ENCODE results near the gene FCHSD1.

The FCHSD1 gene

GRCh38 chr5:141655020-141655419 lies 3.8 kb upstream of the FCHSD1 start:
- Histone ChIP-seq H3K4me3 (ENCODE audit: low read length, poor library complexity, severe bottlenecking) (no peak overlapping the region), H3K9me2 (replicated peaks; ENCODE audit: low read depth, low read length) (no peaks in the 10 kb centered on the region), H2AFZ (ENCODE audit: low read length) (no peak overlapping the region), H3K9ac (ENCODE audit: low read depth, low read length, poor library complexity, severe bottlenecking) (no peak overlapping the region), H3K4me1 (ENCODE audit: insufficient read depth, low read length, poor library complexity, severe bottlenecking) (peaks cover 3% of the 10 kb centered on the region), H3K4me2 (ENCODE audit: low read depth, low read length, poor library complexity, severe bottlenecking) (no peak overlapping the region), H3K79me2 (ENCODE audit: insufficient read depth, low read length) (no peaks in the 10 kb centered on the region), H3K27me3 (ENCODE audit: insufficient read depth, low read length, poor library complexity, severe bottlenecking) (no peaks in the 10 kb centered on the region), H3F3A (ENCODE audit: low read depth) (no peaks in the 10 kb centered on the region), H4K20me1 (ENCODE audit: insufficient read depth, low read length, poor library complexity, severe bottlenecking) (no peaks in the 10 kb centered on the region), H3K36me3 (ENCODE audit: insufficient read depth, low read length) (no peaks in the 10 kb centered on the region), H3K9me3 (ENCODE audit: insufficient read depth, low read depth, low read length) (no peaks in the 10 kb centered on the region)
- no peak for TF ChIP-seq EZH2phosphoT487 (IDR thresholded peaks at IDR 0.05; ENCODE audit: borderline replicate concordance)
- TF ChIP-seq, protein P1, sequence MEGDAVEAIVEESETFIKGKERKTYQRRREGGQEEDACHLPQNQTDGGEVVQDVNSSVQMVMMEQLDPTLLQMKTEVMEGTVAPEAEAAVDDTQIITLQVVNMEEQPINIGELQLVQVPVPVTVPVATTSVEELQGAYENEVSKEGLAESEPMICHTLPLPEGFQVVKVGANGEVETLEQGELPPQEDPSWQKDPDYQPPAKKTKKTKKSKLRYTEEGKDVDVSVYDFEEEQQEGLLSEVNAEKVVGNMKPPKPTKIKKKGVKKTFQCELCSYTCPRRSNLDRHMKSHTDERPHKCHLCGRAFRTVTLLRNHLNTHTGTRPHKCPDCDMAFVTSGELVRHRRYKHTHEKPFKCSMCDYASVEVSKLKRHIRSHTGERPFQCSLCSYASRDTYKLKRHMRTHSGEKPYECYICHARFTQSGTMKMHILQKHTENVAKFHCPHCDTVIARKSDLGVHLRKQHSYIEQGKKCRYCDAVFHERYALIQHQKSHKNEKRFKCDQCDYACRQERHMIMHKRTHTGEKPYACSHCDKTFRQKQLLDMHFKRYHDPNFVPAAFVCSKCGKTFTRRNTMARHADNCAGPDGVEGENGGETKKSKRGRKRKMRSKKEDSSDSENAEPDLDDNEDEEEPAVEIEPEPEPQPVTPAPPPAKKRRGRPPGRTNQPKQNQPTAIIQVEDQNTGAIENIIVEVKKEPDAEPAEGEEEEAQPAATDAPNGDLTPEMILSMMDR (conservative IDR thresholded peaks at IDR 0.05; ENCODE audit: low read length) = no peak

GRCh38 chr5:141654298-141654697 lies 3.1 kb upstream of the FCHSD1 start:
- Histone ChIP-seq H4K20me1 (ENCODE audit: insufficient read depth, low read length, poor library complexity, severe bottlenecking) (no peaks in the 10 kb centered on the region), H3F3A (ENCODE audit: low read depth) (no peaks in the 10 kb centered on the region), H3K9me2 (replicated peaks; ENCODE audit: low read depth, low read length) (no peaks in the 10 kb centered on the region), H3K36me3 (ENCODE audit: insufficient read depth, low read length) (no peaks in the 10 kb centered on the region), H3K4me3 (ENCODE audit: low read length, poor library complexity, severe bottlenecking) (no peak overlapping the region), H3K9ac (ENCODE audit: low read depth, low read length, poor library complexity, severe bottlenecking) (no peak overlapping the region), H3K4me2 (ENCODE audit: low read depth, low read length, poor library complexity, severe bottlenecking) (no peak overlapping the region), H3K9me3 (ENCODE audit: insufficient read depth, low read depth, low read length) (no peaks in the 10 kb centered on the region), H3K4me1 (ENCODE audit: insufficient read depth, low read length, poor library complexity, severe bottlenecking) (peaks cover 3% of the 10 kb centered on the region), H3K79me2 (ENCODE audit: insufficient read depth, low read length) (no peaks in the 10 kb centered on the region), H3K27me3 (ENCODE audit: insufficient read depth, low read length, poor library complexity, severe bottlenecking) (no peaks in the 10 kb centered on the region), H2AFZ (ENCODE audit: low read length) (no peak overlapping the region)
- TF ChIP-seq, protein P1 (conservative IDR thresholded peaks at IDR 0.05; ENCODE audit: low read length) = no peak
- TF ChIP-seq EZH2phosphoT487 (IDR thresholded peaks at IDR 0.05; ENCODE audit: borderline replicate concordance) = no peak

GRCh38 chr5:141651728-141652105 lies 499 bp upstream of the FCHSD1 start:
- Histone ChIP-seq H3K36me3 (ENCODE audit: insufficient read depth, low read length) (no peaks in the 10 kb centered on the region), H2AFZ (ENCODE audit: low read length) (peak overlapping the region; percentile 82), H3K4me2 (ENCODE audit: low read depth, low read length, poor library complexity, severe bottlenecking) (peak overlapping the region; percentile 82)

More at GRCh38 chr5:141651728-141652105, 499 bp upstream of the FCHSD1 start:
- H3K27me3 ChIP-seq (ENCODE audit: insufficient read depth, low read length, poor library complexity, severe bottlenecking) = no peaks in the 10 kb centered on the region
- H3K9ac ChIP-seq (ENCODE audit: low read depth, low read length, poor library complexity, severe bottlenecking) = peak overlapping the region; percentile 68
- H3K79me2 ChIP-seq (ENCODE audit: insufficient read depth, low read length) = no peaks in the 10 kb centered on the region
- no peaks in the 10 kb centered on the region for H3K9me3 ChIP-seq (ENCODE audit: insufficient read depth, low read depth, low read length)
- peak overlapping the region; percentile 74 for H3K4me3 ChIP-seq (ENCODE audit: low read length, poor library complexity, severe bottlenecking)
- no peaks in the 10 kb centered on the region for H4K20me1 ChIP-seq (ENCODE audit: insufficient read depth, low read length, poor library complexity, severe bottlenecking)
- peaks cover 3% of the 10 kb centered on the region for H3K4me1 ChIP-seq (ENCODE audit: insufficient read depth, low read length, poor library complexity, severe bottlenecking)
- H3F3A ChIP-seq (ENCODE audit: low read depth) = no peaks in the 10 kb centered on the region
- TF ChIP-seq, protein P1 (conservative IDR thresholded peaks at IDR 0.05; ENCODE audit: low read length) = no peak
- no peak for TF ChIP-seq EZH2phosphoT487 (IDR thresholded peaks at IDR 0.05; ENCODE audit: borderline replicate concordance)
- H3K9me2 ChIP-seq (replicated peaks; ENCODE audit: low read depth, low read length) = no peaks in the 10 kb centered on the region

All from Loucy (cell line).